IMR-90 (cell line): ENCODE measurements around the gene ADH5. TPM values are rescaled to one million over a fixed set of nuclear protein-coding genes. Genes with fewer than 3 reads are reported as not detected.

Source experiments
- ATAC-seq: fragments of 200-7000 bp; cut with Tn5 transposase; 2 replicates; pipeline ENCODE4 v1.9.1; 2020; ENCODE audit warnings: low read depth, mild to moderate bottlenecking, moderate library complexity
- BruUV-seq: library from RNA; stranded (reverse); fragments of 400-500 nt; replicated peaks from 2 replicates; lab custom pipeline; 2021; lab: Mats Ljungman, UMichigan
- CTCF ChIA-PET: fragments of 300-600 bp; formaldehyde crosslinking; extraction: SDS; loops from one replicate; lab custom pipeline; 2021; ENCODE audit warnings: antibody characterized with exemption; lab: Yijun Ruan, JAX
- POLR2A ChIA-PET: fragments of 300-600 bp; sonication (Branson Sonifier 250); formaldehyde crosslinking; loops from one replicate; lab custom pipeline; 2022; ENCODE audit warnings: antibody characterized with exemption; ENCODE audit not compliant: unreplicated experiment; lab: Charles Lee
- DNase-seq: peaks from one replicate; pipeline ENCODE4 v3.0.0; 2013
- H2AFZ ChIP-seq: replicated peaks from 2 replicates; pipeline ENCODE3; 2013; ENCODE audit warnings: low read length, mild to moderate bottlenecking; ENCODE audit not compliant: poor library complexity
- H2AK5ac ChIP-seq: 2 replicates; pipeline ENCODE4 v1.6.1; 2013; ENCODE audit warnings: low read depth, low read length, inconsistent platforms
- H2AK9ac ChIP-seq: replicated peaks from 2 replicates; pipeline ENCODE3; 2013; ENCODE audit warnings: mild to moderate bottlenecking, low read depth, low read length, moderate library complexity; ENCODE audit not compliant: poor library complexity
- H2BK120ac ChIP-seq: 2 replicates; pipeline ENCODE4 v1.6.1; 2013; ENCODE audit warnings: low read depth, low read length, inconsistent platforms
- H2BK15ac ChIP-seq: 3 replicates; pipeline ENCODE4 v1.6.1; 2013; ENCODE audit warnings: low read depth, low read length, inconsistent platforms
- H2BK20ac ChIP-seq: 2 replicates; pipeline ENCODE4 v1.6.1; 2013; ENCODE audit warnings: low read depth, mild to moderate bottlenecking, inconsistent platforms, low read length, moderate library complexity
- H2BK5ac ChIP-seq: 2 replicates; pipeline ENCODE4 v1.6.1; 2013; ENCODE audit warnings: mild to moderate bottlenecking, low read depth, low read length, inconsistent platforms; ENCODE audit not compliant: poor library complexity, severe bottlenecking
- H3K14ac ChIP-seq: replicated peaks from 2 replicates; pipeline ENCODE4 v1.6.1; 2013; ENCODE audit warnings: low read depth, low read length, inconsistent platforms
- H3K18ac ChIP-seq: 2 replicates; pipeline ENCODE4 v1.6.1; 2013; ENCODE audit warnings: low read depth, low read length, control low read depth
- H3K23ac ChIP-seq: 2 replicates; pipeline ENCODE4 v1.6.1; 2013; ENCODE audit warnings: low read depth, low read length, inconsistent platforms
- H3K27ac ChIP-seq: 2 replicates; pipeline ENCODE4 v1.5.1; 2013; ENCODE audit warnings: mild to moderate bottlenecking, control low read depth, low read length; ENCODE audit not compliant: insufficient read depth
- H3K27me3 ChIP-seq: 2 replicates; pipeline ENCODE4 v1.6.1; 2013; ENCODE audit warnings: low read length; ENCODE audit not compliant: control insufficient read depth, insufficient read depth
- H3K36me3 ChIP-seq: 2 replicates; pipeline ENCODE4 v1.6.1; 2013; ENCODE audit warnings: low read length, mixed read lengths; ENCODE audit not compliant: control insufficient read depth, insufficient read depth
- H3K4ac ChIP-seq: 2 replicates; pipeline ENCODE4 v1.6.1; 2013; ENCODE audit warnings: low read depth, low read length, inconsistent platforms
- H3K4me1 ChIP-seq: 2 replicates; pipeline ENCODE4 v1.6.1; 2013; ENCODE audit warnings: low read length, mixed read lengths; ENCODE audit not compliant: control insufficient read depth, insufficient read depth
- H3K4me2 ChIP-seq: 2 replicates; pipeline ENCODE4 v1.6.1; 2013; ENCODE audit warnings: low read depth, mild to moderate bottlenecking, control low read depth, low read length, moderate library complexity
- H3K4me3 ChIP-seq: 2 replicates; pipeline ENCODE4 v1.5.1; 2013; ENCODE audit warnings: low read depth, mild to moderate bottlenecking, control low read depth, low read length, moderate library complexity; ENCODE audit not compliant: insufficient read depth
- H3K56ac ChIP-seq: 2 replicates; pipeline ENCODE4 v1.6.1; 2013; ENCODE audit warnings: low read length, inconsistent platforms; ENCODE audit not compliant: insufficient read depth; ENCODE audit errors: extremely low read depth
- H3K79me1 ChIP-seq, 2 experiments: 2 replicates each; pipeline ENCODE4 v1.6.1; 2013; ENCODE audit warnings: low read length in 2 of 2, inconsistent platforms in 1 of 2, low read depth in 1 of 2
- H3K9ac ChIP-seq: 2 replicates; pipeline ENCODE4 v1.6.1; 2013; ENCODE audit warnings: low read depth, low read length, control low read depth
- H3K9me1 ChIP-seq: 2 replicates; pipeline ENCODE4 v1.6.1; 2013; ENCODE audit warnings: low read length, inconsistent platforms; ENCODE audit not compliant: insufficient read depth
- H3K9me3 ChIP-seq: 2 replicates; pipeline ENCODE4 v1.6.1; 2013; ENCODE audit warnings: low read length; ENCODE audit not compliant: control insufficient read depth, insufficient read depth
- H4K20me1 ChIP-seq: 2 replicates; pipeline ENCODE4 v1.6.1; 2013; ENCODE audit warnings: low read length, inconsistent platforms; ENCODE audit not compliant: insufficient read depth
- H4K5ac ChIP-seq: 2 replicates; pipeline ENCODE4 v1.6.1; 2013; ENCODE audit warnings: mild to moderate bottlenecking, low read depth, low read length, control low read depth
- H4K8ac ChIP-seq, 2 experiments: 2 replicates each; pipeline ENCODE4 v1.6.1; 2013; ENCODE audit warnings: low read depth in 2 of 2, low read length in 2 of 2, control low read depth in 1 of 2, inconsistent platforms in 1 of 2
- H4K91ac ChIP-seq: 2 replicates; pipeline ENCODE4 v1.6.1; 2013; ENCODE audit warnings: low read depth, low read length, inconsistent platforms; ENCODE audit not compliant: insufficient read depth
- CEBPB ChIP-seq: IDR thresholded peaks from 2 replicates; pipeline ENCODE4 v1.6.1; 2012; ENCODE audit warnings: low read depth, low read length, improper control_type of control experiment
- CHD1 ChIP-seq: IDR thresholded peaks from 2 replicates; pipeline ENCODE4 v1.6.1; 2012; ENCODE audit warnings: low read depth, low read length, improper control_type of control experiment
- FOS ChIP-seq: fragments of 150-350 bp; IDR thresholded peaks from 2 replicates; pipeline ENCODE4 v1.6.1; 2016; ENCODE audit warnings: low read depth, low read length
- MAFK ChIP-seq: IDR thresholded peaks from 2 replicates; pipeline ENCODE4 v1.6.1; 2012; ENCODE audit warnings: low read depth, low read length, improper control_type of control experiment
- MAZ ChIP-seq: IDR thresholded peaks from 2 replicates; pipeline ENCODE4 v1.6.1; 2012; ENCODE audit warnings: low read depth, mild to moderate bottlenecking, low read length, improper control_type of control experiment, moderate library complexity, borderline replicate concordance
- MXI1 ChIP-seq: IDR thresholded peaks from 2 replicates; pipeline ENCODE4 v1.6.1; 2012; ENCODE audit warnings: low read depth, mild to moderate bottlenecking, low read length, moderate library complexity, borderline replicate concordance
- NFE2L2 ChIP-seq: fragments of 150-350 bp; IDR thresholded peaks from 2 replicates; pipeline ENCODE4 v1.6.1; 2016; ENCODE audit warnings: low read depth, mild to moderate bottlenecking, low read length
- POLR2A ChIP-seq: IDR thresholded peaks from 2 replicates; pipeline ENCODE4 v1.6.1; 2012; ENCODE audit warnings: mild to moderate bottlenecking, low read depth, low read length
- RAD21 ChIP-seq: IDR thresholded peaks from 2 replicates; pipeline ENCODE4 v1.6.1; 2012; ENCODE audit warnings: low read length, improper control_type of control experiment
- RCOR1 ChIP-seq: IDR thresholded peaks from 2 replicates; pipeline ENCODE4 v1.6.1; 2012; ENCODE audit warnings: mild to moderate bottlenecking, low read length, improper control_type of control experiment; ENCODE audit not compliant: insufficient replicate concordance
- RFX5 ChIP-seq: IDR thresholded peaks from 2 replicates; pipeline ENCODE4 v1.8.0; 2012; ENCODE audit warnings: low read depth, mild to moderate bottlenecking, low read length, moderate library complexity
- SMC3 ChIP-seq: fragments of 150-350 bp; IDR thresholded peaks from 2 replicates; pipeline ENCODE4 v1.6.1; 2016; ENCODE audit warnings: low read depth, mild to moderate bottlenecking, antibody characterized with exemption, low read length, moderate library complexity
- WGBS, 2 experiments: methylation state at CpG; one replicate each; pipeline versions ENCODE4 v1.1.5 to v1.1.7; 2013; ENCODE audit warnings: missing lambda C conversion rate in 2 of 2; ENCODE audit not compliant: insufficient read length in 1 of 2; ENCODE audit errors: extremely low coverage in 2 of 2; 5-methylcytosine and 5-hydroxymethylcytosine counted together
- dilution Hi-C: fragments of 300-500 bp; cut with HindIII; formaldehyde crosslinking; loops from one replicate; pipeline ENCODE4 v1.14.3; 2018; ENCODE audit warnings: low sequenced_read_pairs; ENCODE audit not compliant: unreplicated experiment
- in situ Hi-C: fragments of 300-500 bp; cut with MboI; formaldehyde crosslinking; loops from 3 replicates; pipeline ENCODE4 v1.14.3; 2019; ENCODE audit warnings: low sequenced_read_pairs, inconsistent platforms, mixed read lengths
- intact Hi-C: fragments of 100-400 bp; cut with micrococcal nuclease; formaldehyde crosslinking; loops from 2 replicates; pipeline ENCODE4 v1.10.0; 2022
- polyA plus RNA-seq, 3 experiments: library from polyadenylated mRNA; depleted of rRNA; stranded (reverse); fragments of >200 nt; gene quantifications; 2 replicates each; pipeline ENCODE4 v1.2.3, GENCODE V29; 2012; ENCODE audit warnings: low replicate concordance in 1 of 3
- total RNA-seq: library from RNA; depleted of rRNA; stranded (reverse); fragments of >200 nt; gene quantifications from 2 replicates; pipeline ENCODE4 v1.2.3, GENCODE V29; 2012
- TF ChIP-seq, protein P1 (sequence below): fragments of 150-350 bp; IDR thresholded peaks from 2 replicates; pipeline ENCODE4 v1.6.1; 2017; ENCODE audit warnings: mild to moderate bottlenecking, antibody characterized with exemption, low read length, low read depth
- TF ChIP-seq, protein P2 (sequence below): fragments of 150-350 bp; IDR thresholded peaks from 2 replicates; pipeline ENCODE4 v1.6.1; 2016; ENCODE audit warnings: low read depth, mild to moderate bottlenecking, low read length, moderate library complexity, borderline replicate concordance
- TF ChIP-seq, protein P3 (sequence below): conservative IDR thresholded peaks from 2 replicates; pipeline ENCODE4 v1.5.1; 2012; ENCODE audit warnings: mild to moderate bottlenecking, low read depth, low read length, improper control_type of control experiment

Gene ADH5
- total and polyA plus RNA-seq, 2 of the 4 experiments (the other 2 are of a cell fraction), result 140 to 178 TPM

DNA sequence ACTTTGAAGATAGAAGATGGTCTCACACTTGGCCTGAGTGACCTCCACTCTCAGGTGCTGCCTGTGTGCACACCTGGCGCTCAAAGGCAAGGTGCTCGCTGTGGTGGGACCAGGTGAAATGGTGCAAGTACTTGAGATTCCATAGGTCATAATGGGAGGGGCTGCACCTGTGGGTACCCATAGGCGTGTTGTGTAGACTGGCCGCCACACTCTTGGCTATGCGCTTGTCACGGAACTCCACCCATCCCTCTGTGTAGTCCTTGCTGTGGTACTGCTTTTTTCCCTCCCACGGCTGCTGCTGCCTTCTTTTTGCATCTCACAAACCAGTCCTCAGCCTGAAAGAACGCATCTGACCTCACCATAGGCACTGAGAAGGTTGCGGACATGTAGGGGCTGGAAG is 66.0 kb downstream of the ADH5 start:
- in situ Hi-C loops, result no loop called here
- BruUV-seq, result no TSS peak
- POLR2A ChIA-PET, result no interaction called here

More for the DNA sequence above, 66.0 kb downstream of the ADH5 start:
- peaks cover 3% of the 10 kb centered on the region; the same call in 1 of the 2 replicates for H4K20me1 ChIP-seq
- no peak overlapping the region for H4K5ac ChIP-seq
- H2BK15ac ChIP-seq, result no peak overlapping the region
- H2AK9ac ChIP-seq, result no peak overlapping the region
- H3K56ac ChIP-seq, result no peak overlapping the region
- CTCF ChIA-PET, result no interaction called here
- no peak overlapping the region for H3K18ac ChIP-seq
- no peak overlapping the region for H3K14ac ChIP-seq
- no peak overlapping the region for H4K8ac ChIP-seq
- H3K9ac ChIP-seq, result no peak overlapping the region
- H3K4me2 ChIP-seq, result no peak overlapping the region
- no CpG with 5 or more reads among the region's 9 CpGs for WGBS, 2 experiments
- TF ChIP-seq, protein P1, sequence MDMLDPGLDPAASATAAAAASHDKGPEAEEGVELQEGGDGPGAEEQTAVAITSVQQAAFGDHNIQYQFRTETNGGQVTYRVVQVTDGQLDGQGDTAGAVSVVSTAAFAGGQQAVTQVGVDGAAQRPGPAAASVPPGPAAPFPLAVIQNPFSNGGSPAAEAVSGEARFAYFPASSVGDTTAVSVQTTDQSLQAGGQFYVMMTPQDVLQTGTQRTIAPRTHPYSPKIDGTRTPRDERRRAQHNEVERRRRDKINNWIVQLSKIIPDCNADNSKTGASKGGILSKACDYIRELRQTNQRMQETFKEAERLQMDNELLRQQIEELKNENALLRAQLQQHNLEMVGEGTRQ, result no peak
- TF ChIP-seq RFX5, result no peak
- no peak for TF ChIP-seq FOS
- no peak for TF ChIP-seq CHD1
- TF ChIP-seq, protein P2, sequence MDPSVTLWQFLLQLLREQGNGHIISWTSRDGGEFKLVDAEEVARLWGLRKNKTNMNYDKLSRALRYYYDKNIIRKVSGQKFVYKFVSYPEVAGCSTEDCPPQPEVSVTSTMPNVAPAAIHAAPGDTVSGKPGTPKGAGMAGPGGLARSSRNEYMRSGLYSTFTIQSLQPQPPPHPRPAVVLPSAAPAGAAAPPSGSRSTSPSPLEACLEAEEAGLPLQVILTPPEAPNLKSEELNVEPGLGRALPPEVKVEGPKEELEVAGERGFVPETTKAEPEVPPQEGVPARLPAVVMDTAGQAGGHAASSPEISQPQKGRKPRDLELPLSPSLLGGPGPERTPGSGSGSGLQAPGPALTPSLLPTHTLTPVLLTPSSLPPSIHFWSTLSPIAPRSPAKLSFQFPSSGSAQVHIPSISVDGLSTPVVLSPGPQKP, result no peak
- TF ChIP-seq RCOR1, result no peak
- no peak for TF ChIP-seq MXI1
- no peak for TF ChIP-seq CEBPB
- TF ChIP-seq, protein P3, sequence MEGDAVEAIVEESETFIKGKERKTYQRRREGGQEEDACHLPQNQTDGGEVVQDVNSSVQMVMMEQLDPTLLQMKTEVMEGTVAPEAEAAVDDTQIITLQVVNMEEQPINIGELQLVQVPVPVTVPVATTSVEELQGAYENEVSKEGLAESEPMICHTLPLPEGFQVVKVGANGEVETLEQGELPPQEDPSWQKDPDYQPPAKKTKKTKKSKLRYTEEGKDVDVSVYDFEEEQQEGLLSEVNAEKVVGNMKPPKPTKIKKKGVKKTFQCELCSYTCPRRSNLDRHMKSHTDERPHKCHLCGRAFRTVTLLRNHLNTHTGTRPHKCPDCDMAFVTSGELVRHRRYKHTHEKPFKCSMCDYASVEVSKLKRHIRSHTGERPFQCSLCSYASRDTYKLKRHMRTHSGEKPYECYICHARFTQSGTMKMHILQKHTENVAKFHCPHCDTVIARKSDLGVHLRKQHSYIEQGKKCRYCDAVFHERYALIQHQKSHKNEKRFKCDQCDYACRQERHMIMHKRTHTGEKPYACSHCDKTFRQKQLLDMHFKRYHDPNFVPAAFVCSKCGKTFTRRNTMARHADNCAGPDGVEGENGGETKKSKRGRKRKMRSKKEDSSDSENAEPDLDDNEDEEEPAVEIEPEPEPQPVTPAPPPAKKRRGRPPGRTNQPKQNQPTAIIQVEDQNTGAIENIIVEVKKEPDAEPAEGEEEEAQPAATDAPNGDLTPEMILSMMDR, result no peak
- TF ChIP-seq MAFK, result no peak
- TF ChIP-seq RAD21, result no peak
- no peak for TF ChIP-seq NFE2L2
- TF ChIP-seq POLR2A, result no peak
- TF ChIP-seq MAZ, result no peak
- TF ChIP-seq SMC3, result no peak
- peaks cover 2% of the 10 kb centered on the region for H3K36me3 ChIP-seq
- peaks cover 4% of the 10 kb centered on the region; the same call in 1 of the 2 replicates for H3K4me1 ChIP-seq
- H2BK20ac ChIP-seq, result no peak overlapping the region
- no peak overlapping the region for H2AFZ ChIP-seq
- H3K9me1 ChIP-seq, result no peaks in the 10 kb centered on the region
- intact Hi-C loops (no loop called here), dilution Hi-C loops (no loop called here)
- H3K23ac ChIP-seq, result no peak overlapping the region
- no peak overlapping the region for H3K4ac ChIP-seq
- peaks cover 31 to 80% of the 10 kb centered on the region in 2 experiments for H3K79me1 ChIP-seq
- H3K27ac ChIP-seq, result no peak overlapping the region
- H2BK120ac ChIP-seq, result no peak overlapping the region
- no peak for ATAC-seq
- no peaks in the 10 kb centered on the region for H3K27me3 ChIP-seq
- no peak overlapping the region for H3K4me3 ChIP-seq
- peaks cover 11% of the 10 kb centered on the region for H3K9me3 ChIP-seq
- H2AK5ac ChIP-seq, result no peak overlapping the region
- H2BK5ac ChIP-seq, result no peak overlapping the region
- H4K91ac ChIP-seq, result peak overlapping the region; percentile 39; the same call in 1 of the 2 replicates
- DNase-seq, result no peak
